GM11168 (cell line): ENCODE measurements around the gene SIRT2.
"Not testable (repeated sequence)": the region's sequence is repeated elsewhere in the genome, so short reads cannot be mapped to it uniquely, and the experiment has no call there.

Source experiments
- in situ Hi-C: fragments of 300-500 bp; cut with MboI; formaldehyde crosslinking; loops from one replicate; pipeline ENCODE4 v1.12.0; 2022; ENCODE audit warnings: low sequenced_read_pairs; ENCODE audit not compliant: unreplicated experiment

The SIRT2 gene

DNA sequence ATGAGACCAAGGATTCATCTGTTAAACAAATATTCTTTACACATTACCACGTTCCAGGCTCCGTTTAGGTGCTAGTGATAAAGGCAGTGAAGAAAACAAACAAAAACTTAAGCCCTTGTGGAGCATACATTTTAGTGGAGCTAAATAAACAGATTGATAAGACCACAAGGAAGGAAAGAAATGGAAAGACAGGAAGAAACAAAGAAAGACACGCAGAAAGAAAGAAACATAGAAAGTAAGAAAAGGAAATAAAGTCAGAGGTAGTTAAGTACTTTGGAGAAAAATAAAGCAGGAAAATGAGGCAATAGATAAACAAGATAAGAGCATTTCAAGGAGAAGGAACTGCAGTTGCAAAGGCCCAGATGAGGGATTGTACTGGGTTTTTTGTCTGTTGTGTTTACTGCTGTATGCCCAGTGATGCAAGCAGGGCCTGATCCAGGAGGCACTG lies 1.3 kb upstream of the SIRT2 start:
- in situ Hi-C loops: no loop called here

DNA sequence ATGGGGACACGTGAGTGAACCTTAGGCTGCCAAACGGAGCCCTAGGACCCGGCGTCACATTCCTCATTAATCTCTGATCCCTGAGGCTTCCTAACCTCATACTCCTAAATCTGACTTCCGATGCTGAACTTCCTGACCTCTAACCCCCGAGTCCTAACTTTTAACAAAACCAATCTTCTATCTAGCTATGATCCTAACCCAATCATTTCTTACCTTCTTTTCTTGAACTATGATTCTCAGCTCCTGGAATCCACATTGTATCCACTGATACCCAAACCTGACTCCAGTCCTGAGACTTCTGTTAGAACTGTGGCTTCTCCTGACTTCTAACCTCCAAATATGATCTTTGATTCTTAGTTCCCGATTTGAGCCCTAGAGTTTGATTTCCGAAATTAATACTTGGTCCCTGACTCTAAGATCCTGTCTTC lies 798 bp upstream of the SIRT2 start:
- in situ Hi-C loops: no loop called here

DNA sequence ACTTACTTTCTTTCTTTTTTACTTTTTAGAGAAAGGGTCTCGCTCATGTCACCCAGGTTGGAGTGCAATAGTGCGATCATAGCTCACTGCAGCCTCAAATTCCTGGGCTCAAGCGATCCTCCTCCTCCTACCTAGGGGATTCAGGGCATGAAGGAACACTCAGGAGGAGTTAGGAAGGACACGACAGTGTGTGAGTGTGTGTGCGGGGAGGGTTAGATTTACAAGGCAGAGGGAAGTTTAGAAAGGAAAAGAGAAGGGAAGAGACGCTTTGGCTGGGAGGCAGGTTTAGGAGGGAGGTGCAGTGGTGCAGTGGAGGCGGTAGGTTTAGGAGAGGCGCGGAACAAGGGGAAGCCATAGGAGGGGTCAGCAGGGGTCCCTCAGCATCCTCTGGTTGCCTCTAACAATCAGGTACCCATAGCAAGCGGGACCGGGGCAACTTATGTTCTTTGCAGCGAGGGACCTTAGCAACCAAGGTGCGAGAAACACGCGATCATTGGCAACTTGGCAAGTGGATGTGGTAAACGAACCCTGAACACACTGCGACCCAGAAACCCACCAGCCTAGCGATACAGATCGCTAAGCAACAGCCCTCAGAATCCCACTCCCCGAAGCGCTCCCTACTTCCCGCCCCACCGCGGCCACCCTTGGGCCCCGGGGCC lies 501 bp downstream of the SIRT2 start:
- in situ Hi-C loops: no loop called here

DNA sequence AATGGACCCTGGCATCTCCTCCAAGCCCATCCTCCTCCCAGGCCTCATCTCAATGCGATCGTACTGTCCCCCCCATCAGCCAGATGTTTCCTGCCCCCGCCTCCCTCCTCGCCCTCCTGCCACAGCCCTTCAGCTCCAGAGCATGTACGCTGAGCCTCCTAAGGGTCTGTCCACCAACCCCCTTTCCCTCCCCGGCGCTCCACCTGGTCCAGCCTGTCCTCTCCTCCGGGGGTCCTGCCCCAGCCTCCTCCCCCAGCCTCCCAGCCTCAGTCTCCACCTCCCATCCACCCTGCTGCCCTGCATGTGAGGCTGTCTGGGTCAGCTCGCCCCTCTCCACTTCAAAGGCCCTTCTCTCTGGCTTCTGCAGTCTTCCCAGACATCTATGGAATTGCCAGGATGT lies 4.5 kb downstream of the SIRT2 start:
- in situ Hi-C loops: no loop called here

DNA sequence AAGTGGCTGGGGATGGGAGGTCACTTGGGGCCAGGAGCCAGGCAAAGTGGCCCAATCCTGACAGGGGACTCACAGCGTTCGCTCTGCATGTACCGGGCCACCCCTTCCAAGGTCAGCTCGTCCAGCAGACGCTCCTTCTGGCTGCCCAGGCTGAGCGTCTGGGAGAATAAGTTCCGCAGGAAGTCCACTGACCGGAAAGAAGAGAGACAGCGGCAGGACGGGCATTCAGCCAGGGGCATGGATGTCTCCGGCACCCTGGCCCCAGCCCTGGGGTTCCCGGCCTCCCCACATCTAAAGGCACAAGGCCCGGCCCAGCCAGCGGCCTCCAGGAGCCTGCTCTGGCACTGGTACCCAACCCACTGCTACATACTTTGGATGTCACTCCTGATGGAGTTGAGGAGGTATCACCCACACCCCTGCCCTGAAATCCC lies 6.1 kb downstream of the SIRT2 start:
- in situ Hi-C loops: no loop called here

DNA sequence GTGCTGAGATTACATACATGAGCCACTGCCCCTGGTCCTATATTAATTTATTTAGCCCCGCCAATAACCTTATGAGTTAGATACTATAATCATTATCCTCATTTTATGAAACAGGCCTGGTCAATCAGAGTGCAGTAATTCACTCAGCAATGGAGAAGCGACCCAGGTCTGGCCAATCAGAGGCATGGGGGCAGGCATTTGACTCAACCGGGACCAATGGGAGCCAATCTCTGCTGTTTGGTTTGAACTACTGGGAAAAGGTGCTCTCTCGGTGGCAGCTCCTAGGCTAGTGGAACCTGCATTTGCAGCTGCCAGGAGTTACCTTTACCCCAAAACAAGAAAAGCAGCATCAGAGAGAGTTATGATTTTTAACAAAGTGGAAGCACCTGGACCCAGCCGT lies 6.6 kb downstream of the SIRT2 start:
- in situ Hi-C loops: no loop called here

DNA sequence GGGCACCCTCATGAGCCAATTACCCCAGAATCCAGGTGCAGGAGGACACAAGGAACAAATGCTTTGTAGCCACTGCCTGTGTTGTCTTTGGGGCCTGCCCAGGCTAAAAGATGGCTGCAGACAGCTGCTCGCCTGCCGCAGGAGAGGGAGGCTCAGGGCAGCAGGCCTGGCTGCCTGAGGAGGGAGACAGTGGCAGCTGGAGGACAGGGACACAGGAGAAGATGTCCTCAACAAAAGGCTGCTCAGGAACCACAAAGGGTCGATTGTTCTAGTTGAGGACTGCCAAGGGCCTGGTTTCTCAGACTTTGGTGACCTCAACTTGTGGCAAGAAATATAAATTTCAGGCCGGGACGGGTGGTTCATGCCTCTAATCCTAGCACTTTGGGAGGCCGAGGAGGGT lies 7.6 kb downstream of the SIRT2 start:
- in situ Hi-C loops: no loop called here

DNA sequence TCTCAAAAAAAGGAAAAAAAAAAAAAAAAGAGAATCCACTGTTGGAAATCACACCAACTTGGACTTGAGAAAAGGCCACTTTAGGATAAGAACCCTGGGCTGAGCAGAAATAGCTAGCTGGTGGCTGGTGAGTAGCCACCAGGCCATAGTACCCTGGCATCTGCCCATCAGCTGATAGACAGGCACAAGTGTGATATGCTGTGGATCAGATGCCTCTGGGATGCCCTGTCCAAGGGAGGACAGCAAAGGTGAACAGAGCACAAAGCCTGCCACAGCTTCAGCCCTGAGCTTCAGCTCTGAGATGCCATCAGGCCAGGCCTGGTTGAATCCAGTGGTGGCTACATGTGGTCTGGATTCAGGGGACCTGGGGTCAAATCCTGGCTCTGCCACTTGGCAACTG lies 8.7 kb downstream of the SIRT2 start:
- in situ Hi-C loops: no loop called here

DNA sequence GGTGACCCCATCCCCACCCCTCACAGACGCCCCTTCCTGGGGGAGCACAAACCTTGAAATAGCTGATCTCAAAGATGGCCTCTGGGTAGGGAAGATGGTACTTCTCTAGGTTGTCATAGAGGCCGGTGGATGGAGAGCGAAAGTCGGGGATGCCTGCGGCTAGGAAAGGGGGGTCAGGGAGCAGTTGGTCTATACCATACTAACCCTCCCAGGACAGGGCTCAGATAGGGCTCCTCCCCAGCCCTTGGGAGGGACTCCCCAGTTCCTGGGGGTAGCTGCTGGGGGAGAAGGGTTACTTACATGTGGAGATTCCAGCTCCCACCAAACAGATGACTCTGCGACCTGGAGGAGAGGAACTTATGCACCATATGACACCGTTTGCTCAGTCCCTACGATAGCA lies 9.6 kb downstream of the SIRT2 start:
- in situ Hi-C loops: no loop called here

DNA sequence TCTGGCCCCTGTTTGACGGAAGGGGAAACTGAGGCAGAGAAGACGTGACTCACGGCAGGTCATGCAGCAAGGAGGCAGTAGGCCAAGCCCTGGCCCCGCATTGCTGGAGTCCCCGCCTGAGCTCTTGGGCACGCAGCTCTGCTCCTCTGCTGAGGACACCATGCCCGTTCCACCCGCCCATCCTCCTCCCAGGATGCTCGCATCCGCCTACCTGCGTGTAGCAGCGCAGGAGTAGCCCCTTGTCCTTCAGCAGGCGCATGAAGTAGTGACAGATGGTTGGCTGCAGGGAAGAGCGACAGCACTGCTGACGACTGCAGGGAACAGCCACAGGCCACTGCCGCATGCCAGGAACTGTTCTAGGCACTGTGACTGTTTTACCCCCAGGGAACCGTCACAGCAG lies 10.5 kb downstream of the SIRT2 start:
- in situ Hi-C loops: no loop called here

DNA sequence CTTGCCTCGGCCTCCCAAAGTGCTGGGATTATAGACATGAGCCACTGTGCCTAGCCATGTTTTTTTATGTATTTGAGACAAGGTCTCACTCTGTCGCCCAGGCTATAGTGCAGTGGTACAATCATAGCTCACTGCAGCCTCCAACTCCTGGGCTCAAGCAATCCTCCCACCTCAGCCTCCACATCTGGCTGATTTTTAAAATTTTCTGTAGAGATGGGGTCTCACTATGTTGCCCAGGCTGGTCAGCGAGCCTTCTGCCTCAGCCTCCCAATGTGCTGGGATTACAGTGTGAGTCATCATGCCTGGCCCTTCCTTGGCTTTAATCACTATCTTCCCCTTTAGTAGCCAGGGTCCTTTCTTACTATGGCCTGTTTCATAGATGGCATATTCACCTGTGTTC lies 14.7 kb downstream of the SIRT2 start:
- in situ Hi-C loops: not testable (repeated sequence)

DNA sequence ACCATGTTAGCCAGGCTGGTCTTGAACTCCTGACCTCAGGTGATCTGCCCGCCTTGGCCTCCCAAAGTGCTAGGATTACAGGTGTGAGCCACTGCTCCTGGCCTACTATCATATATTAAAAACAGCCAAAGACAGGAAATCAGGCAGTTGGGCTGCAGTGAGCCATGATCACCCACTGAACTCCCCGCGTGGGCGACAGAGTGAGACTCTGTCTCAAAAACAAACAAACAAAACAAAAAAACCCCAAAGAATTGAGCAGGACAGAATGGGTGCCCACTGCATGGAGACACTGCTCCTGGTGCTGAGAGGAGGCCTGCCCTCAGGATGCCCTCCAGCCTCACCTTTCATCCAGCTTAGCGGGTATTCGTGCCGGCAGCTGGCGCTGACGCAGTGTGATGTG lies 16.1 kb downstream of the SIRT2 start:
- in situ Hi-C loops: no loop called here

GRCh38 chr19:38880882-38881609 lies 18.4 kb downstream of the SIRT2 start:
- in situ Hi-C loops: no loop called here

DNA sequence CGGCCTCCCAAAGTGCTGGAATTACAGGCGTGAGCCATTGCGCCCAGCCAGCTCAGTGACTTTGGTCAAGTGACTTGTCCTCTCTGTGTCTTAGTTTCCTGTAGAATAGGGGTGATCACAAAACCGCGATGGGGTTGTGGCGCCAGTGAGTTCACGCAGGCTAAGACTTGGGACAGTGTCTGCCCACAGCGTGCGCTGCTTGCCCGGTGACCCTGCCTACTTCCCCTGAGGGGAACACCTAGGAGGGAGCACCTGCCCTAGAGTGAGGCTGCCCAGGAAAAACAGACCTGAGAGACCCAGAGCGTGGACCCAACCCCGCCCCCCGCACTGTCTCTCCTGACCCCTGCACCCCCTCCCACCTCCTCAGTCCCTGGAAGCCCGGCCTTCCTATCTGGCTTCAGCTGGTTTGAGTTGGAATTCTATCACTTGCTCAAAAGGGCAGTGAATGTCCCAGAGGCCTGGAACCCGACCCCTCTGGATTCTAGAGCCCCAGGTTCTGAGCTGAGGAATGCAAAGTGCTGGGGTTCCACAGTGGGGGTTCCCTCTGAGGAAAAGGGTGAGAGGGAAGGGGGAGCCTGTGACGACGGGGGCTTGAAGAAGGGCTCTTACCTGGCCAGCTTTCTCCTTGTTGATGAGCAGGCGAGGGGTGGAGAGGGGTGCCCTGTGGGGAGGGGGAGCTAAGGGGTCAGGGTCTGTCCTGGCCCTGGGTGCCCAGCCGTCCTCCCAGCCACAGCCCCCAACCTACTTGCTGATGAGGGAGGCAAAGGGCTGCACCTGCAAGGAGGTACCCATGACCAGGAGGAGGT lies 19.1 kb downstream of the SIRT2 start:
- in situ Hi-C loops: no loop called here

GRCh38 chr19:38879400-38879751 lies 20.0 kb downstream of the SIRT2 start:
- in situ Hi-C loops: loop anchor here (10.0 kb wide), 1 partner anchor 485 kb away; no protein-coding TSS in a partner anchor

GRCh38 chr19:38878575-38879399 lies 20.6 kb downstream of the SIRT2 start:
- in situ Hi-C loops: loop anchor here (10.0 kb wide), 1 partner anchor 484 kb away; no protein-coding TSS in a partner anchor

GRCh38 chr19:38877781-38878574 lies 21.4 kb downstream of the SIRT2 start, which contains the start of gene RINL:
Gene RINL, minus strand, starts transcription at chr19:38878275. Its CDS starts 1,533 bp downstream, at chr19:38876742.
- in situ Hi-C loops: loop anchor here (10.0 kb wide), 1 partner anchor 483 kb away; no protein-coding TSS in a partner anchor

DNA sequence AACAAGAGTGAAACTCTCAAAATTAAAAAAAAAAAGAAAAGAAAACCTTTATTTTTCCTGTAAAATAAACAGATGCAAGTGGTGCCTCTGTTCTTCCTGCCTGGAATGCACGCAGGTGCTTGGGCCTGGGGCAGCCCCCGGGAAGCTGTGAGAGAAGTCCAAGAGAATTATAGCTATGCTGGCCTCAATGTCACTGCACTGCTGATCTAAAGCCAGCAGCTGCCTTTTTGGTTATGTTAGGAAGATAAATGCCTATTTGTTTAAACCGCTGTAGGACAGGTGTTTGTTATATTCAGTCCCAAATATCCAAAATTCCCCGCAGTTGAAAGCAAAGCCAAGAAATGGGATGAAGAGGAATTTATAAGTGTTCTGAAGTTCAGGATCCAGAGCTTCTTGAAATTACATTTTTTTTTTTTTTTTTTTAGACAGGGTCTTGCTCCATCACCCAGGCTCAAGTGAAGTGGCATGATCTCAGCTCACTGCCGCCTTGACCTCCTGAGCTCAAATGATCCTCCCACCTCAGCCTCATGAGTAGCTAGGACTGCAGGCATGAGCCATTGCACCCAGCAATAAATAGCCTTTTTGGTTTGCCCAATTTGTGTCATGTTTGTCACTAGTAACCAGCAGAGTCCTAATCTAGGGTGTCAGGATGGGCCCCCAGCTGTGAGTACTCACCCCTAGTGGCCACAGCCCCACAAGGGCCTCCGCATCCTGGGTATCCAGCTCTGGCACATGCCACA lies 23.6 kb downstream of the SIRT2 start:
- in situ Hi-C loops: loop anchor here (10.0 kb wide), 1 partner anchor 481 kb away; no protein-coding TSS in a partner anchor
